ENCODE data around the gene RGS3.

RGS3 gene

GRCh38 chr9:113492343-113493202, 29.0 kb downstream of the RGS3 start:
- DNase-seq, result no peak

- no peak for DNase-seq
These were observed 29.6 kb downstream of the RGS3 start for GRCh38 chr9:113493203-113493520.

- no peak for DNase-seq
These were observed 32.0 kb downstream of the RGS3 start for GRCh38 chr9:113495526-113495925.

GRCh38 chr9:113497051-113497450, 33.5 kb downstream of the RGS3 start:
- DNase-seq, result no peak

GRCh38 chr9:113499153-113499875, 35.8 kb downstream of the RGS3 start:
- no peak for DNase-seq

- DNase-seq, result no peak
These were observed 36.5 kb downstream of the RGS3 start for GRCh38 chr9:113499876-113500497.

- DNase-seq, result no peak
These were observed 37.7 kb downstream of the RGS3 start for GRCh38 chr9:113501129-113501686.

- DNase-seq, result no peak
These were observed 38.3 kb downstream of the RGS3 start for GRCh38 chr9:113501852-113502251.

GRCh38 chr9:113502427-113503034, 39.0 kb downstream of the RGS3 start:
- DNase-seq, result no peak

GRCh38 chr9:113503131-113503541, 39.6 kb downstream of the RGS3 start:
- no peak for DNase-seq

- no peak for DNase-seq
These were observed 40.2 kb downstream of the RGS3 start for GRCh38 chr9:113503613-113504211.

- DNase-seq, result no peak
These were observed 41.4 kb downstream of the RGS3 start for GRCh38 chr9:113504725-113505590.

- no peak for DNase-seq
These were observed 42.6 kb downstream of the RGS3 start for GRCh38 chr9:113506090-113506589.

GRCh38 chr9:113507256-113507655, 43.7 kb downstream of the RGS3 start:
- DNase-seq, result no peak

- DNase-seq, result no peak
These were observed 44.7 kb downstream of the RGS3 start for GRCh38 chr9:113508111-113508749.

GRCh38 chr9:113509463-113509862, 45.9 kb downstream of the RGS3 start:
- DNase-seq, result no peak

- no peak for DNase-seq
These were observed 47.6 kb downstream of the RGS3 start for GRCh38 chr9:113511047-113511521.

GRCh38 chr9:113511856-113512761, 48.6 kb downstream of the RGS3 start:
- peak; percentile 59 to 62 for DNase-seq

GRCh38 chr9:113513111-113513510, 49.6 kb downstream of the RGS3 start:
- no peak for DNase-seq

- DNase-seq, result no peak
These were observed 50.0 kb downstream of the RGS3 start for GRCh38 chr9:113513536-113513935.

All from stimulated activated CD4-positive, alpha-beta T cell treated with anti-CD3 and anti-CD28 coated beads, Interleukin-2, amount 100 ng/mL, for 48 hours (primary cell).